ENCODE results near the gene NDUFS3.
"Not testable (repeated sequence)": the region's sequence is repeated elsewhere in the genome, so short reads cannot be mapped to it uniquely, and the experiment has no call there.

The NDUFS3 gene

DNA sequence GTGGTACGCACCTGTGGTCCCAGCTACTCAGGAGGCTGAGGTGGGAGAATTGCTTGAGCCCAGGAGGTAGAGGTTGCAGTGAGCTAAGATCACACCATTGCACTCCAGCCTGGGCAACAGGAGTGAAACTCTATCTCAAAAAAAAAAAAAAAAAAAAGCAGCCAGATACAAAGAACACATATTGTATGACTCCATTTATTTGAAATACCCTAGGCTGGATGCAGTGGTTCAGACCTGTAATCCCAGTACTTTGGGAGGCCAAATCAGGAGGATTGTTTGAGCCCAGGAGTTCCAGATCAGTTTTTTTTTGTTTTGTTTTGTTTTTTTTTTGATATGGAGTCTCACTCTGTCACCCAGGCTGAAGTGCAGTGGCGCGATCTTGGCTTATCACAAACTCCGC lies 16.5 kb upstream of the NDUFS3 start:
- not testable (repeated sequence) for DNase-seq

DNA sequence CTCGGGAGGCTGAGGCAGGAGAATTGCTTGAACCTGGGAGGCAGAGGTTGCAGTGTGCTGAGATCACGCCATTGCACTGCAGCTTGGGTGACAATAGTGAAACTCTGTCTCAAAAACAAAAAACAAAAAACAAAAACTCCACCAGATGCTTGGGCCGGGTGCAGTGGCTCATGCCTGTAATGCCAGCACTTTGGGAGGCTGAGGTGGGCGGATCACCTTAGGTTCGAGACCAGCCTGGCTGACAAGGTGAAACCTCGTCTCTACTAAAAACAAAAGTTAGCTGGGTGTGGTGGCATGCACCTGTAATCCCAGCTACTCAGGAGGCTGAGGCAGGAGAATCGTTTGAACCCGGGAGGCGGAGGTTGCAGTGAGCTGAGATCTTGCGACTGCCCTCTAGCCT lies 14.5 kb upstream of the NDUFS3 start:
- not testable (repeated sequence) for DNase-seq

DNA sequence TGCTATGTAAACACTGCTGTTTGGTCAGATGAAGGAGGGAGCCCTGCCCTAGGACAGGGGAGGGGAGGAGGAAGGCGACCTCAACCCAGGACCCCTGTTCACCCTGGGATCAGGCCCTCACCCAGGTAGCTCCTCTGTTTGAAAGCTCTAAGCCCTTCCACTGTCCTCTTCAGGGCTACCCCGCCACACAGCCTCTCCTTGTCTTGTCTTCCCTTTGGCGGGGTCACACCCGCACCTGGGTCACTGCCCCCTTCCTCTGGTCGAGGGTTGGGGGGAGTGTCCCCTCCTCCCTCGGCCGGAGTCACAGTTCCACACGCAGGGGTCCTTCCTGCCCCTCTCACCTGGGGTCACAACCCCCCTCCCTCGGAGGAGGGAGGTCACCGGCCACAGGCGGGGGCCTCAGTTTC lies 13.9 kb upstream of the NDUFS3 start:
- DNase-seq = no peak

DNA sequence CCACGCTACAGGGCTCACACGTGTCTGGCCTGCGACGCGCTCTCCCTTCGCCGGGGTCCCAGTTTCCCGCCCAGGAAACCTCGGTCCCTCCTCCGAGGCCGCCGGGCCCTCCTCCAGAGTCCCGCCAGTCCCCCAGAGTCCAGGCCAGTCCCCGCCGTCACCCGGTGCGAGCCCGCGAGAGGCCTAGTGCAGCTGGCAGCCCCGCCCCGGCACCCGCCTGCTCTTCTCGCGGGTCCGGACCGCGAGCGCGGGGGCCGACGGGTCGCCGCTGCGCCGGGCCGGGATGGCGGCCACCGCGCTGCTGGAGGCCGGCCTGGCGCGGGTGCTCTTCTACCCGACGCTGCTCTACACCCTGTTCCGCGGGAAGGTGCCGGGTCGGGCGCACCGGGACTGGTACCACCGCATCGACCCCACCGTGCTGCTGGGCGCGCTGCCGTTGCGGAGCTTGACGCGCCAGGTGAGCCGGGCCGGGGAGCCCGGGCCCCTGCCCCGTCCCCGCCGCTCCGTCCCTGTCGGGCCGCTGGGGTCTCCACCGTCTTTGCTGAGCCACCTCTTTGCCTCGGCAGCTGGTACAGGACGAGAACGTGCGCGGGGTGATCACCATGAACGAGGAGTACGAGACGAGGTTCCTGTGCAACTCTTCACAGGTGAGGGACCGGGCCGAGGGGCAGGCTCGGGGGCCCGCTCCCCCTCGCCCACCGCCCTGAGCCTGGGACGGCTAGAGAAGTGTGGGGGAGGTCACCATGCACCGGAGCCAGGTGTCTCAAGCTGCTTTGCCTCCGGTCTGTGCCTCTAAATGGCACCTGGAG lies 13.3 kb upstream of the NDUFS3 start, which contains the start of gene PTPMT1:
PTPMT1 (plus strand) TSS at position 260 of the 809 bp plus-strand sequence; CDS start at position 284, 24 bp downstream.
- no peak for DNase-seq

DNA sequence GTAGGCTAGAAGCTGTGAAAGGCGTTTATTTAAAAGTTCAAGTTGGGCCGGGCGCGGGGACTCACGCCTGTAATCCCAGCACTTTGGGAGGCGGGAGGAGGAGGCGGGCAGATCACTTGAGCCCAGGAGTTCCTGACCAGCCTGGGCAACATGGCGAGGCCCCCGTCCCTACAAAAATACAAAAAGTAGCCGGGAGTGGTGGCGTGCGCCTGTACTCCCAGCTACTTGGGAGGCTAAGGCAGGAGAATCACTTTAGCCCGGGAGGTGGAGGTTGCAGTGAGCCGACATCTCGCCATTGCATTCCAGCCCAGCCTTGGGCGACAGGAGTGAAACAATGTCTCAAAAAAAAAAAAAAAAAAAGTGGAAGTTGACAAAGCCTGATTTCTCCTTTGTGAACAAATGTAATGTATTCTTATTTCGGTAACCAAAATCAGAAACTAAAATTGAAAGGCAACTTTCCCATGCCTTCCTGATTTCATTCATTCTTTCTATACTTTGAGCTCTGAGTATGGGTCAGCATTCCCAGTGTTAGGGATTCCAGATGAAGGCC lies 12.7 kb upstream of the NDUFS3 start:
- DNase-seq = no peak

DNA sequence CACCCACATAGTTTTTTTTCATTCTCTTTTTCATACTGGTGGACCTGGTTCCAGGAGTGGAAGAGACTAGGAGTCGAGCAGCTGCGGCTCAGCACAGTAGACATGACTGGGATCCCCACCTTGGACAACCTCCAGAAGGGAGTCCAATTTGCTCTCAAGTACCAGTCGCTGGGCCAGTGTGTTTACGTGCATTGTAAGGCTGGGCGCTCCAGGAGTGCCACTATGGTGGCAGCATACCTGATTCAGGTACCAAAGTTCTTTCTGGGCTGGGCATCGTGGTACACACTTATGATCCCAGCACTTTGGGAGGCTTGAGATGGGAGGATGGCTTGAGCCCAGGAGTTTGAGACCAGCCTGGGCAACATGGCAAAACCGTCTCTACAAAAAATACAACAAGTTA lies 9.2 kb upstream of the NDUFS3 start:
- no peak for DNase-seq

DNA sequence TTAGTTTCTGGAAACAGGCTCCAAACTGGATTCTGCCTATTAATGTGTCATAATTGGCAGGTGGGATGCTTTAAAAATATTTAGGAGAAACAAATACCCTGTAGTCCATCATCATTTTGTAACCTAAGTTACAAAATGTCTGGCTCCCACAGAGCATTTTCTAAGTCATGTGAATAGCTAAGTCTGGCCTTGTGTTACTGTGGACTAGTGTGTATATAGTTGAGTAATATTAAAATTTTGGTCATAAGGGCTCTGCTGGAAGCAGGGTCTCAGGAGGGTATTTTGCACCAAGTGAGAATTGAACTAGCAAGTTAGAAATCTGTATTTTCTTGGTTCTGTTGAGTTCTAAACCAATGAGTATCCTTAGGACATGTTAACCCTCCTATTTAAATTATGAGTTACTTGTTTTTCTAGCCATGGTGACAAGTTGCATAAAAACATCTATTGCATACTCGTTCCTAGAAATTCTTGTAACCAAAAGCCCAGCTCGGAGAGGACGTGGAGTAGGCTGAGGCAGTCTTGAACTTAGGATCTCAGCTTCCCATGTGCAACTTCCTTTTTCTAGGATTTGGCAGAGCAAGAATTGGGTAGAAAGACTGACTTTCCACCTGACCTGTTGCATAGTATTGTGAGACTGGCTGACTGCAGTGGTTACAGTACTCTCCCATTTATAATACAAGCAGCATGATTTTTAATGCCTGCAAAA lies 8.1 kb upstream of the NDUFS3 start:
- DNase-seq = no peak

DNA sequence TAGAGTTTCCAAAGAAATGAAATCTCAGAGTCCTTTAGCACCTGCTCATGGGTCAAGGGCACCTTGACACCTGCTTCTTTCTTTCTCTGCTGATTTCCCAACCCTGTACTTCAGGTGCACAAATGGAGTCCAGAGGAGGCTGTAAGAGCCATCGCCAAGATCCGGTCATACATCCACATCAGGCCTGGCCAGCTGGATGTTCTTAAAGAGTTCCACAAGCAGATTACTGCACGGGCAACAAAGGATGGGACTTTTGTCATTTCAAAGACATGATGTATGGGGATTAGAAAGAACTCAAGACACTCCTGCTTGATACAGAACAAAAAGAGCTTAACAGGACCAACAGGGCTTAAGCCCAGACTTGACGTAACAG lies 7.5 kb upstream of the NDUFS3 start:
- no peak for DNase-seq

DNA sequence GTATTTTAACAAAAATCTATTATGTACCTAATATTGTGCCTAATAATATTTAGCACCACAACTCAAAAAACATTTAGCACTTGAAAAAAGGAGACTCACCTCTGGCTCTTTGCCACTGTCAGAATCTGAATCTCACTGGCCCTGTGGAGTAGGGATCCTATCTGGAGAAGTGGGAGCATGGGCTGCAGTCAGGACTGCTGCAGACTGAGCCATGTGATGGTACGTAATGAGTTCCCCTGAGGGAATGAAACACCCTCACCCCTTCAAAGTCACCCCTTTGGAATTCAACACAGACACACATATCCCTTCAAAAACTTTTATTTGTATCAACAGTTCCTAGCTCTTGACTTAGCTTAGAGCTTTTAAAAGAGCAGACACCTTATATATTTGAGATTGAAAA lies 7.0 kb upstream of the NDUFS3 start:
- no peak for DNase-seq

DNA sequence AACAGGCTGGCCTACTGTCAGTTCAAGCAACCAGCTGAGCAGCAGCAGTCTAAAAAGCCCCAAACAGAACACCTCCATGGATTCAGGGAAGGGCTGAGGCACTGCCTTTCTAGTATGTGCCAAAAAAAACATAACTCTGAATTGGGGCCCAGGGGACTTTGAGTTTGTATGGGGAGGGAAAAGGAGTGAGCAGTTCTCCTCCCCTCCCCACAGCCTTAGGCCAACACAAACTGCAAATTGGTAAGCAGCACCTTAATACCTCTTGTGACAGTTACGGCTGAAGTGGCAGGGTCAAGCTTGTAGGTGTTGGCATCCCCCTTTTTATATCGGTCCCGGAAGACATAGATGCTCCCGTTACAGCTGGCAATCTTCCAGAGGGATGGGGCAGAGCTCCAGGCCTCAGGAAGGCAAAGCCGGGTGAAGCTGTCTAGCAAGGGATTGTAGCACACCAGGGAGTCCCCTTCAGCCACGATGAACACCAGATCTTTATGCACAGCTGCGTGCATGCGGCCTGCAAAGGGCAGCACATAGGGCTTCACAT lies 6.1 kb upstream of the NDUFS3 start:
- no peak for DNase-seq

DNA sequence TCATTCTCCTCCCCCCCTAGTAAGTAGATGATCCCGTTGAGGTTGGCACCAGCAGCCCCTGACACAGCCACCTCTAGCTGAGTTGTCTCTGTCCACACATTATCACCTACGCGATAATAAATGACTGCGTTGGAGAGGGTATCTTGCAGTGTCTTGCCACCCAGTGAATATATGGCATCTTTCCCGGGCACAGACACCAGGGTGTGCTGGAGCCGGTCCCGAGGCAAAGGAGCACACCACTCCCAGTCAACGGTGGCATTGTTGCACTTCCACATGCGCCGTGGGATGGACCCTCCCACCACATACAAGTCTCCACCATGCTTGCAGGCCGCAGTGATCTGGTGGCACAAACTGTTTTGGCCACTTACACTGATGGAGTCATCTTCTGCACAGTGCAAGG lies 5.6 kb upstream of the NDUFS3 start:
- DNase-seq = no peak

DNA sequence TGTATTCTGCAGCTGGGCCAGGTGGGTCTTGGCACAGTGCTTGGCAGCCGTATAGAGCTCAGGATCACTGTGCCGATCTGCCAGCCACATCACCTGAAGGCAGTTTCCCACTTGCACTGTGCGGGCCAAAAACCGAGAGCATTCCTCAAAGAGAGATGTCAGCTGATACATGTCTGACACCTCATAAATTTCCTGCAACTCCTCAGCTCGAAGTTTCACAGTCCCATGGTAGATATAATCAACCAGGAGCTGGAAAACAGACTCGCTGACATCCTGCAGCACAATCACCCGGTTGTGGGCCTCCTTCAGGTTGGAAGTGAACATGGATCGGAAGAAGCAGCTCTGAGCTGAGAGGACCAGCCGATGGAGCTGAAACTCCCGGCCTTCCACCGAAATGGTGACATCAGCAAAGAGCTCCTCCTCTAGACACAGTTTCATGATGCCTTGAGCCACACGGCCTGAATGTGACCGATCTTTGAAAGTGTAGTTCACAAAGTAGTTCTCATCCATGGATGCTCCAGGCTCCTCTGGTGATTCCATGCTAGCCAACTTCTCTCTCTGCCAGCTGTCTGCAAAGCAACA lies 1.3 kb upstream of the NDUFS3 start:
- no peak for DNase-seq

DNA sequence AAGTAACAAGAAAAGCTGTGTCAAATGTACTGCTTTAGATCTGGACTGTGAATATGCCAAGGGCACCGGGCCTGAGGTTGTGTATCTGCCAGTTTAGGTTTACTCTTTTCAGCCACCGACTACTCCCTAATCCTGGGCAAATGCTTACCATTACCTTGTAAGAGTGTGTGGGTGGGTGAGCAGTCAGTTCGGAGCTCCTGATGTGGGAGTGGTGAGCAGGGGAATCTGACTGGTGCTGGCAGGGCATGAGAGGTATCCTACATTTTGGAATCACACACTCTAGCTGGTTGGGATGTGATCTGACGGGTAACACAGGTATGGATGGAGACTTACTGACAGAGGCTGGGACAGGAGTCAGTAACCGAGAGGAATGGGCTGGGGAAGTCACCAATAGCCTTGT lies 5.0 kb downstream of the NDUFS3 start:
- DNase-seq = no peak

DNA sequence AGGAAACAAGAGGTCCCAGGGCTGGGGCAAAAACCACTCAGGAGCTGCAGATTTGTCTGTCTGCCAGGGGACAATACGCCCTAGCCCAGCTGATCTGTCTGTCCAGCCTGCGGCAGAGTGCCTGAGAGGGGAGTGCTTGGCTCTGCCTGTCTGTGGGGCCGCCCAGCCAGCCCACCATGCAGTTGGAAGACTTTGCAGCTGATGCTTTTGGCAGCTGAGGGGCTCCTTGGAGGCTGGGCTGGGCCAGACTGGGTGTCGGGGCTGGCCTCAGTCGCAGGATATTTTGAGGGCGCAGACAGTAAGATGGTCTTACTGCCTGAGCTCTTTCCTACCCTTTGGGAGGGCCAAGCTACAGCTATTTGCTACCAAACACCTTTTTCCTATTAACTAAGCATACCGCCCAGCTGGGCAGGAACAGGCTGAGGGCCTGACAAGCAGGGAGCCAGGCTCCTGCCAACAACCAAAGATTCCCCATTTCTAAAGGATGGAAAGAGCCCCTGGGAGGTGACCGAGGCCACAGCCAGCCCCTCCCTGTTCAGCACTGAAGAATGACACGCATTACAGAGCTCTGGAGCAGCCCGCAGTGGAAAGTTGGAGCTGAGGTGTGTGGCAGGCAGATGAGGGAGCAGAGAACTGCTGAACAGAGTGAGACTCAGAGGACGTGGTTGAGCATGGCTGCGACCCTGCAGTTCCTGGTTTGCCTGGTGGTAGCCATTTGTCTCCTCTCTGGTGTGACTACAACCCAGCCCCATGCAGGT lies 7.4 kb downstream of the NDUFS3 start, which contains the start of gene FAM180B:
FAM180B (plus strand) TSS at position 581 of the 758 bp plus-strand sequence; CDS start at position 672, 91 bp downstream.
- DNase-seq = no peak

DNA sequence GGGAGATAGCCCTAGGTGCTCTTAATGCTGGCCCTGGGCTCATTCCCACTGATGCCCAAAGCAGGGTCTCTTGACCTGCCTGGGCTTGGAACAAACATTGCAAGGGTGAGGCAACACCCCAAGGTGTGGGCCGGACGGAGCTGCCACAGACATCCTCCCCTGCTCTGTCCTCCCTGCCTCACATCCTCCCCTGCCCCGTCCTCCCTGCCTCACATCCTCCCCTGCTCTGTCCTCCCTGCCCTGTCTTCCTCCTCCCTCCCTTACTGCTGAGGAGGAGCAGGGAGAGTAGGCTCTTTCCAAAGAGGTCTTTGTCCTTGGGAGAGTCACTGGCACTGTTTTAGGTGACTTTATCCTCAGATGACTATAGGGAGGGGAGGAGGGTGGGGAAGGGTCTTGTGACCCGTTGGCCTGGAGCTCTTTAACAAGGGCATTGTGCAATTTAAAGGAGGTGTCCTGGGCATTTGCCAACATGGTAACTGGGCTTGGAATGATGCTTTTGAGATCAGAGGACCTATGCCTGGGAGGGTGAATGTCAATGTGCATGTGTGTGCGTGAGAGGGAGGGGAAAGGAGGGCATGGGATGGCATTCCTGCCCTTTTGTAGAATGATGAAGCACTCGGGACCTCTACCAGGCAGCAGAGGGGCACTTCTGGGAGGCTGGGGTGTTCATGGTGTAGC lies 8.3 kb downstream of the NDUFS3 start:
- no peak for DNase-seq

DNA sequence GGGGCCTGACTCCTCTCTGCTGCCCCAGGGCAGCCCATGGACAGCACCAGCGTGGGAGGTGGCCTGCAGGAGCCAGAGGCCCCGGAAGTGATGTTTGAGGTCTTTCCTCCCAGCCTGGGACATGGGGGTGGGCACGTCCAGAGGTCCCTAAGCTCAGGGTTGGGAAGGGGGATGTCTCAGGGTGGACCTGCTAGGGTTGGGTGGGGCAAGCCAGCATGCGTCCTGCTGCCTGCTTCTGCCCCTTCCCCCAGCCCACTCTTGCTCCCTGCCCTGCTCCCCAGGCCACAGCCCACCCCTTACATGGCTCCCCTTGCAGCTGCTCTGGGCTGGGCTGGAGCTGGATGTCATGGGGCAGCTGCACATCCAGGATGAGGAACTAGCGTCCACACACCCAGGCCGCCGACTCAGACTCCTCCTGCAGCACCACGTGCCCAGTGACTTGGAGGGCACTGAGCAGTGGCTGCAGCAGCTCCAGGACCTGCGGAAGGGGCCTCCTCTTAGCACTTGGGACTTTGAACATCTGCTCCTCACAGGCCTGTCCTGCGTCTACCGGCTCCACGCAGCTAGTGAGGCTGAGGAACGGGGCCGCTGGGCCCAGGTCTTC lies 9.0 kb downstream of the NDUFS3 start:
- DNase-seq = no peak

DNA sequence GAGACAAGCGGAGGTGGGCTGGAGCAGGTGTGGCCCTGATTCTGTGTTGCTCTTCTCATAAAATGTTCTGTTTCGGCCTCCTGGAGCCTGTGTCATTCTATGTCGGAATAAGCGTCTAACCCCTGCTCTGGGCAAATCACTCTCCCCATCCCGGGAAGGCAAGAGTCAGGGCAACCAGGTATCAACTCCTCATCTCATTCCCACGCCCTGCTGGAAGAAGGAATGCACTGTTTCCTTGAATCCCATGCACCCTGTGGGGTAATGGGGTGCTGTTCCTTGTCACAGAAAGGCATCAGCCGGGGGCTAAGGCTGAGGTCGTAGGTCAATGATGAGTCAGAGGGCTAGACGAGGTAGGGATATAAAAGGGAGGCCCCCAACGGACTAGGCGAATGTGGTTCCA lies 10.2 kb downstream of the NDUFS3 start:
- DNase-seq = no peak

DNA sequence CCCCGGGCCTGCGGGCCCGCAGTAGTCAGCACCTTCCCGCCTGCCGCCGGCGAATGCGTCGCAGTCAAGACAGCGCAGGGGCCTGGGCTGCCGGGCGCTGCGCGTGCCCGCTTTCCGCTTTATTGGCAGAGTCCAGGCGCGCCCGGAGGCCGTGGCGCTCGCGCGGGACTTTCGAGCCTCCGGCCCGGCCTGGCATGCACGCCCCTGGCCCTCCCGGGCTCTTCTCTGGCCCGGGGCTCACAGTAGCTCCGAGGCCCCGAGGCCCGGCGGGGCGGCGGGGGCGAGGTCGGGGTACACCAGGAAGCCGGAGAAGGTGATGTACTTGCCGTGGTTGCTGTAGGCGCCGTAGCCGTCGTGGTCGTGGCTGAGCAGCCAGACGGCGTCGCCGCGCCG lies 10.7 kb downstream of the NDUFS3 start:
- DNase-seq = no peak

DNA sequence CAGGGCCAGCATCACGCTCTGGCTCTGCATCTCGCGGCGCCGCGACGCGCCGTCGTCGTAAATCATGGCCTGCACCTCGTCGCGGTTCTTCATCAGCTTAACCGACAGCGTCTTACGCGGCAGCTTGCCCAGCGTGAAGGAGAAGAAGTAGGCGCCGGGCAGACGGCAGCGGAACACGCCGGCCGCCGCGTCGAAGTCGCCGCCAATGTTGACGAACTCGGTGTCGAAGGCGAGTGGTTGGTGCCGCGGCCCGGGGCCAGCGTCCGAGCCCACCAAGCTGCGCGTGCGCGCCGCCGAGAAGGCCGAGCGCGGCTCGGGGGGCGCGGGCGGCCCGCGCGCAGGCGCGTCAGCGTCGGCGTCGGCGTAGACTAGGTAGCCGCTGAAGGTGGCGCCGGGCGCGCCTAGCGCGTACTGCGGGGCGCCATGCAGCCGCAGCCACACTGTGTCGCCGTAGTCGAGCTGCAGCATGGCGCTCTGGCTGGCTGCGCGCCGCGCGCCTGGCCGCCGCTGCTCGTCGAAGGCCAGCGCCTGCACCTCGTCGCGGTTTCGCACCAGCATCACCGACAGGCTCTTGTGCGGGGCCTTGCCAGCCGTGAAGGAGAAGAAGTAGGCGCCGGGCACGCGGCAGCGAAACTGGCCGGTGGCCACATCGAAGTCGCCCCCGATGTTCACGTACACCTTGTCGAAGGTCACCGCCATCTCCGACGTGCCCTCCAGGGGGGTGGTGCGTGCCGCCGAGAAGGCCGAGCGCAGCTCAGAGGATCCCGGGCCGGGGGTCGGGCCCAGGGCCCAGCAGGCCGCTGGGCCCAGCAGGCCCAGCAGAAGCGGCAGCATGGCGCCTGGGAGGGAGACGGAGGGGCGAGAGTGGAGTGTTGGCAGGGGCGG lies 11.3 kb downstream of the NDUFS3 start:
- DNase-seq = no peak

DNA sequence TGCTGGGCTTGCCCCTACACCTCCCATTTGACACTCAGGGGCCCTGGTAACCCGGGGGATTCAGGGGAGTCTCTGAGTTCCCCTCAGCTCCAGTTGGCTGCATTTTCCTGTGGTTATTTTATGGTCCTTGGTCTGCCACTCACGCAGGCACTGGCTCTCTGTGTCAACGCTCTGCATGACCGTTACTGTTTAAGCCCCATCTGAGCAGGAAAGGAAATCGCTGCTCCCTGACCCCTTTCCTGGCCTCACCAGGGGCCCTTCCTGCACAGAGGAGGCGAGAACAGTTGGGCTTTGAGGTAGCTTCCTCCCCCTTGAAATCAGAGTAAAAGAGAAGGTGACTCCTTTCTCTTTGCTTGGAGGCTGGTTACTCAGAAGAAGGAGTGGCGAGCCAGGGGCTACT lies 12.9 kb downstream of the NDUFS3 start:
- no peak for DNase-seq

DNA sequence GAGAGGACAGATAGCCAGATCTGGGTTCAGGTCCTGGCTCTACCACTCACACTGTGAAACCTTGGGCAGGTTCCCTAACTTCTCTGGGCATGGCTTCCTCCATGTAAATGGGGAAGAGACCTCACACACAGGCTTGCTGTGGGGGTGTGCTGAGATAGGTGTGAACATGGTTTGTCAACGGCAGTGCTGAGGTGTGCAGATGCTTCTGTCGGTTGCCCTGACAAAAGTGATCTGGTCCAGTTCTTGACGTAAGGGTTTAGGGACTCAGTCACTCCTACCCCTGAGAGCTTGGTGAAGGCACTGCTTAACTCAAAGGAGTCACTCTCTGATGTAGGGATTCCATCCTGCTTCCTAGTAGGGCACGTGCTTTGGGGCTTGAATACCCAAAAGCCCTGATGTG lies 13.4 kb downstream of the NDUFS3 start:
- no peak for DNase-seq

All from NCI-H1436 treated with DMSO at 0.1 percent for 48 hours (cell line).